ENCODE data around the gene RIIAD1. TPM values are rescaled to one million over a fixed set of nuclear protein-coding genes. Genes with fewer than 3 reads are reported as not detected.
"Not testable (repeated sequence)": the region's sequence is repeated elsewhere in the genome, so short reads cannot be mapped to it uniquely, and the experiment has no call there.

RIIAD1 gene
- total and polyA plus RNA-seq, 8 donors, result 1.4 TPM; not detected in 7

DNA sequence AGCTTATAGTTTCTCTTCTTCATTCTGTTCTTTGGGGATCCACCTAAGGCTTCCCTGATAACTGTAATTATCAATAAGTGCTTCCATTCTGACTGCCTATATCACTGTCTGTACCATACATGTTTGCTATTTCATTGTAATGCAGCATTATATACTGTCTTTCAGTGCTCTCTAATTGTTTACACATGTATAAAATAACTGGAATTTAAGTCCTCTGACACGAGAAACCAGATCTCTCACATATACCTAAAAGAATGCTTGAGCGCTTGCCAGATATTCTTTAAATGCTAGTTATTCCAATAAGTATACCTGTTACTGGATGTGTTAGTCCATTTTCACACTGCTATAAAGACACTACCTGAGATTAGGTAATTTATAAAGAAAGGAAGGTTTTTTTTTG is 39.4 kb upstream of the RIIAD1 start:
- WGBS, 5 donors, result 86 to 92% (median 88%) methylated on average over 2 of the region's 2 CpGs
- Histone ChIP-seq H3K36me3 (peaks cover 10 to 65% (median 59%) of the 10 kb centered on the region in 4 donors), H3K27ac (no peak overlapping the region), H3K9me3 (no peaks in the 10 kb centered on the region), H3K27me3 (no peaks in the 10 kb centered on the region), H3K4me1 (peaks cover 0 to 14% (median 0%) of the 10 kb centered on the region in 4 donors), H3K4me3 (no peak overlapping the region)
- TF ChIP-seq POLR2AphosphoS5 (IDR thresholded peaks at IDR 0.05) (no peak), EP300 (IDR thresholded peaks at IDR 0.05) (no peak), POLR2A (IDR thresholded peaks at IDR 0.05) (no peak)
- TF ChIP-seq, protein P1, sequence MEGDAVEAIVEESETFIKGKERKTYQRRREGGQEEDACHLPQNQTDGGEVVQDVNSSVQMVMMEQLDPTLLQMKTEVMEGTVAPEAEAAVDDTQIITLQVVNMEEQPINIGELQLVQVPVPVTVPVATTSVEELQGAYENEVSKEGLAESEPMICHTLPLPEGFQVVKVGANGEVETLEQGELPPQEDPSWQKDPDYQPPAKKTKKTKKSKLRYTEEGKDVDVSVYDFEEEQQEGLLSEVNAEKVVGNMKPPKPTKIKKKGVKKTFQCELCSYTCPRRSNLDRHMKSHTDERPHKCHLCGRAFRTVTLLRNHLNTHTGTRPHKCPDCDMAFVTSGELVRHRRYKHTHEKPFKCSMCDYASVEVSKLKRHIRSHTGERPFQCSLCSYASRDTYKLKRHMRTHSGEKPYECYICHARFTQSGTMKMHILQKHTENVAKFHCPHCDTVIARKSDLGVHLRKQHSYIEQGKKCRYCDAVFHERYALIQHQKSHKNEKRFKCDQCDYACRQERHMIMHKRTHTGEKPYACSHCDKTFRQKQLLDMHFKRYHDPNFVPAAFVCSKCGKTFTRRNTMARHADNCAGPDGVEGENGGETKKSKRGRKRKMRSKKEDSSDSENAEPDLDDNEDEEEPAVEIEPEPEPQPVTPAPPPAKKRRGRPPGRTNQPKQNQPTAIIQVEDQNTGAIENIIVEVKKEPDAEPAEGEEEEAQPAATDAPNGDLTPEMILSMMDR (IDR thresholded peaks at IDR 0.05), result no peak
- no peak for DNase-seq
- intact Hi-C loops (cut with DNase I; ENCODE audit: low total_unique reads), result no loop called here

DNA sequence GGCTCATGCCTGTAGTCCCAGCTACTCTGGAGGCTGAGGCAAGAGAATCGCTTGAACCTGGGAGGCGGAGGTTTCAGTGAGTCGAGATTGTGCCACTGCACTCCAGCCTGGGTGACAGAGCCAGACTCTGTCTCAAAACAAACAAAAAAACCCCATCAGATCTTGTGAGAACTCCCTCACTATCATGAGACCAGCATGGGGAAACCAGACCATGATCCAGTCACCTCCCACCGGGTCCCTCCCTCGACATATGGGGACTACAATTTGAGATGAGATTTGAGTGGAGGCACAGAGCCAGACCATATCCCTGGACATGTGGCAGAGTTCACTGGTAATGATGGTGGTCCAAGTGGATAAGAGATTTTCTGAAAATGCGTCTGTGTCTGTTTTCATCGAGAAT is 38.4 kb upstream of the RIIAD1 start:
- DNase-seq; H3K4me3 ChIP-seq; H3K9me3 ChIP-seq; intact Hi-C loops (cut with DNase I; ENCODE audit: low total_unique reads); H3K27ac ChIP-seq; H3K27me3 ChIP-seq: not testable (repeated sequence)
- peaks cover 0 to 14% (median 0%) of the 10 kb centered on the region in 4 donors for H3K4me1 ChIP-seq
- H3K36me3 ChIP-seq, result peaks cover 10 to 66% (median 62%) of the 10 kb centered on the region in 4 donors
- 88 to 98% (median 94%) methylated on average over 7 of the region's 7 CpGs for WGBS, 5 donors

DNA sequence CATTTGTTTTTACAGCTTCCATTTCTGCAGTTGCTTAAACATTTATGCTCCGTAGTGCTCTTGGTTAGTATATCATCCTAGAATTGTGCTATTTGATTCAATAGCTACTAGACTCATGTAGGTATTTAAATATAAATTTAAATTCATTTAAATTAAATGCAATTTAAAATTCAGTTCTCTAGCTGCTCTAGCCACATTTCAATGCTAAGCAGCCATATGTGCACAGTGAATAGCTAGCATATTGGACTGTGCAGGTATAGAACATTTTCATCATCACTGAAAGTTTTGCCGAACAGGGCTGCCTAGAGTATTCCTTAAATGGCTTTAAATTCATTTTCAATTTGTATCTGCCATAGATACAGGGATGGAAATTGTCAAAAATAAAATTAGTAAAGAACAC is 37.2 kb upstream of the RIIAD1 start:
- DNase-seq, result no peak
- intact Hi-C loops (cut with DNase I; ENCODE audit: low total_unique reads), result no loop called here
- Histone ChIP-seq H3K9me3 (no peaks in the 10 kb centered on the region), H3K4me1 (peaks cover 0 to 14% (median 0%) of the 10 kb centered on the region in 4 donors), H3K27ac (no peak overlapping the region), H3K4me3 (no peak overlapping the region), H3K36me3 (peaks cover 10 to 59% (median 56%) of the 10 kb centered on the region in 4 donors), H3K27me3 (no peaks in the 10 kb centered on the region)
- TF ChIP-seq, protein P1 (IDR thresholded peaks at IDR 0.05), result no peak
- TF ChIP-seq POLR2AphosphoS5 (IDR thresholded peaks at IDR 0.05) (no peak), EP300 (IDR thresholded peaks at IDR 0.05) (no peak), POLR2A (IDR thresholded peaks at IDR 0.05) (no peak)
- WGBS, 5 donors, result 66 to 98% (median 96%) methylated on average over 2 of the region's 2 CpGs

DNA sequence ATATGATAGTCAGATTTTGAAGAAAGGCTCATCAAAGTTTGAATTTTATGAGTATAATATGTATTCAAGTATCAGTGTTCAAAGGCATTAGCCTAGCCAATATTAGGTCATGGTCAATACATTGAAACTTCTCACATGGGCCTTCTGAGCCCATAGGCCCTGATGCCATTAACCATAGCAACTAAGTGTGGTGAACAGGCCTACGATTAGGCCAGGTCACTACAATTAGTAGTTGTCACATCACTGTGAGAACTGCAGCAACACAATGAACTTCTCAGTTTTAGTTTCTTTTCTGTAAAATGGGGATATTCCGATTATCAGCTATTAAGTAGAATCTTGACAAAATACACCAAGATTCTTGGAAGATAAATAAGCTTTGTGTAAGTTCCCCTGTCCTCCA is 34.8 kb upstream of the RIIAD1 start:
- Histone ChIP-seq H3K27me3 (no peaks in the 10 kb centered on the region), H3K4me1 (no peaks in the 10 kb centered on the region), H3K4me3 (no peak overlapping the region), H3K36me3 (peaks cover 10 to 74% (median 54%) of the 10 kb centered on the region in 4 donors), H3K27ac (no peak overlapping the region), H3K9me3 (no peaks in the 10 kb centered on the region)
- TF ChIP-seq EP300 (IDR thresholded peaks at IDR 0.05) (no peak), POLR2A (IDR thresholded peaks at IDR 0.05) (no peak), POLR2AphosphoS5 (IDR thresholded peaks at IDR 0.05) (no peak)
- TF ChIP-seq, protein P1 (IDR thresholded peaks at IDR 0.05), result no peak
- no peak for DNase-seq
- WGBS, 5 donors, result 86 to 91% (median 88%) methylated on average over 2 of the region's 2 CpGs
- intact Hi-C loops (cut with DNase I; ENCODE audit: low total_unique reads), result no loop called here

DNA sequence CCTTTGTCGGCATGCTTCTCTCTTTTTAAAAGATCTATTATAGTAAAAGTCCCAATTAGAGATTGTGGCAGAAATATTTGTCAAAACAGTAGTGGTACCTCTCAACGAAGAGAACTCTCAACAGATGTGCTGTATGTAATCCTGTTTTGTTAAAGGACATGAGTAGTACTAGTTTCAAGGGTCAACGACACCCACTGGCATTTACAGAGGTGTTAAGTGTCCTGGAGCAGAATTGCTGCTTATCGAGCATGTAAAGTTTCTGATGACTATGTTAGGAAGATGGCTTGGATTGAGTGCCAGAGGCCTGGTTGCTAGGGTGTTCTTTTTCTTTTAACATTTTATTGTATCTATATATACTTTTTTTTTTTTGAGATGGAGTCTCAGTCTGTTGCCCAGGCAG is 31.8 kb upstream of the RIIAD1 start:
- DNase-seq, result no peak
- 82 to 90% (median 86%) methylated on average over 4 of the region's 4 CpGs for WGBS, 5 donors
- H3K9me3 ChIP-seq, result no peaks in the 10 kb centered on the region
- intact Hi-C loops (cut with DNase I; ENCODE audit: low total_unique reads), result no loop called here
- TF ChIP-seq EP300 (IDR thresholded peaks at IDR 0.05), result no peak
- no peak for TF ChIP-seq POLR2AphosphoS5 (IDR thresholded peaks at IDR 0.05)
- TF ChIP-seq, protein P1 (IDR thresholded peaks at IDR 0.05), result no peak
- no peak for TF ChIP-seq POLR2A (IDR thresholded peaks at IDR 0.05)
- peak overlapping the region in 1 of 5 donors; percentile 24 for H3K27ac ChIP-seq
- H3K27me3 ChIP-seq, result no peaks in the 10 kb centered on the region
- H3K4me3 ChIP-seq, result no peak overlapping the region
- no peaks in the 10 kb centered on the region for H3K4me1 ChIP-seq
- peaks cover 19 to 77% (median 55%) of the 10 kb centered on the region in 4 donors for H3K36me3 ChIP-seq

Data from stomach (tissue), 9 donors.